Adipose tissue (tissue), 3 donors: Measurements from ENCODE around the gene MNS1. TPM values are rescaled to one million over a fixed set of nuclear protein-coding genes. Genes with fewer than 3 reads are reported as not detected.
"Not testable (repeated sequence)": the region's sequence is repeated elsewhere in the genome, so short reads cannot be mapped to it uniquely, and the experiment has no call there.

Source experiments
- H3K27ac ChIP-seq: one replicate; pipeline ENCODE4 v1.5.1; 2013; ENCODE audit warnings: low read depth, low read length
- WGBS, 3 donors: extraction: QIAGEN DNeasy Blood & Tissue Kit; methylation state at CpG; one replicate each; pipeline ENCODE4 v1.1.7; 2013; 5-methylcytosine and 5-hydroxymethylcytosine counted together
- polyA plus RNA-seq, 3 donors: library from polyadenylated mRNA; stranded (reverse); fragments of 200-250 nt; gene quantifications; one replicate each; pipeline ENCODE4 v1.2.3, GENCODE V29; 2013
- donor health status: healthy with polysubstance abuse.
- donor health status: Bipolar disorder and iron deficiency.
- donor health status: healthy.

Gene MNS1
- polyA plus RNA-seq, 3 donors = 0.85 to 5.8 (median 0.92) TPM

DNA sequence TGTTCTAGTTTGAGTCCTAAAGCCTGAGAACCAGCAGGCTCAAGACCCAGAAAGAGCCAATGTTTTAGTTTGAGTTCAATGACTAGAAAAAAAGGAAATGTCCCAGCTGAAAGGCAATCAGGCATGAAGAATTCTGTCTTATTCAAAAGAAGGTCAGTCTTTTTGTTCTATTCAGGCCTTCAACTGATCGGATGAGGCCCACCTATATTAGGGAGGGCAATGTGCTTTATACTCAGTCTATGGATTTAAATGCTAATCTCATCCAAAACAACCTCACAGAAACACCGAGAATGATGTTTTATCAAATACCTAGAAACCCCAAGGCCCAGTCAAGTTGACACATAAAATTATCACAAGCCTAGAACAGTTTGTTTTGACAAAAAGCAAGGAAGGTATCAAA lies 4.0 kb downstream of the MNS1 start:
- no peak overlapping the region for H3K27ac ChIP-seq
- WGBS, 3 donors = 93 to 98% (median 95%) methylated on average over 2 of the region's 2 CpGs

DNA sequence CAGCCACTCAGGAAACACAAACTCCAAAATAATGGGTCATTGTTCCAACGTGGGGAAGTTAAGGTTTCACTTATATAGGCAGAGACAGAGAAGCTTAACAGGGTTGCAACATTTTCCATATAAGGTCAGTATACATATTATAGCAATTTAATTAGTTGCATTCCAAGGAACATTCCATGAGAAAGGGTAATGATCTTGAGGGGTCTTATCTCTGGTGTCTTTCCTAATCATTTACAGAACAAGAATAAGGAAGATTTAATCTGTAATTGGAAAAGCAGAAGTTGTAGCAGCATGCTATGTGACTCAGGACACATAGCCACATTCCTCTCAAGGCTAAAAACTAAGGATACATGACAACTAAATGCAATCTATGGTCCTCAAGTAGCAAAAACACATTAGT lies 4.9 kb downstream of the MNS1 start:
- 23 to 43% (median 34%) methylated on average over 1 of the region's 1 CpG for WGBS, 3 donors
- no peak overlapping the region for H3K27ac ChIP-seq

- WGBS, 3 donors = 93 to 97% (median 96%) methylated on average over 2 of the region's 2 CpGs
- no peak overlapping the region for H3K27ac ChIP-seq
These were observed 5.8 kb downstream of the MNS1 start for GRCh38 chr15:56459096-56459495.

- WGBS, 3 donors = 42 to 97% (median 93%) methylated on average over 3 of the region's 3 CpGs
- no peak overlapping the region for H3K27ac ChIP-seq
These were observed 8.7 kb downstream of the MNS1 start for GRCh38 chr15:56456229-56456628.

GRCh38 chr15:56454836-56455235 lies 10.1 kb downstream of the MNS1 start:
- H3K27ac ChIP-seq = no peak overlapping the region
- 61 to 89% (median 63%) methylated on average over 1 of the region's 1 CpG for WGBS, 3 donors

DNA sequence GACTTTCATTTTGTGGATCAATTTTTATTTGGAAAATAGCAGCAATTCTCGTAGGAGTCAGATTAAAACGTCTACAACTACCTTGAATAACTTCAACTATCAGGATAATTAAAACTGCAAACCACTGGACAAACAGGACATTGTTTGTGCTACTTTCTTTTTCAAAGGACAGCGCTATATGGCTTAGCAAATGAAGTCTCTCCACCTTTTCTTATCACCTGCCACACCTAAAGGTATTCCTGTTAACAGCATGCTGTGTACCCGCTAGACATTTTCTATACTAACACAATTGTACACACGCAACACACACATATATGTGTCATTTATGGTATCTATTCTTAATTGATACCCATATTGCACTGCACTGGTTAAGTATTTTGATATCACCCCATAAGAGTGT lies 19.2 kb downstream of the MNS1 start:
- 85 to 93% (median 90%) methylated on average over 5 of the region's 5 CpGs for WGBS, 3 donors

DNA sequence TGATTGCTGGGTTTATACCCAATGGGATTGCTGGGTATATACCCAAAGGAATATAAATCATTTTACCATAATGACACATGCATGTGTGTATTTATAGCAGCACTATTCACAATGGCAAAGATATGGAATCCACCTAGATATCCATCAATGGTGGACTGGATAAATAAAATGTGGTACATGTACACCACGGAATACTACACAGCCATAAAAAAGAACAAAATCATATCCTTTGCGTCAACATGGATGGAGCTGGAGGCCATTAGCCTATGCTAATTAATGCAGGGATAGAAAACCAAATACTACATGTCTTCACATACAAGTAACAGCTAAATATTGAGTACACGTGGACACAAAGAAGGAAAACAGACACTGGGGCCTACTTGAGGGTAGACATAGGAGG lies 22.6 kb downstream of the MNS1 start:
- H3K27ac ChIP-seq = no peak overlapping the region
- WGBS, 3 donors = 96 to 100% (median 97%) methylated on average over 3 of the region's 3 CpGs

More for the DNA sequence above, 19.2 kb downstream of the MNS1 start:
- no peak overlapping the region for H3K27ac ChIP-seq

DNA sequence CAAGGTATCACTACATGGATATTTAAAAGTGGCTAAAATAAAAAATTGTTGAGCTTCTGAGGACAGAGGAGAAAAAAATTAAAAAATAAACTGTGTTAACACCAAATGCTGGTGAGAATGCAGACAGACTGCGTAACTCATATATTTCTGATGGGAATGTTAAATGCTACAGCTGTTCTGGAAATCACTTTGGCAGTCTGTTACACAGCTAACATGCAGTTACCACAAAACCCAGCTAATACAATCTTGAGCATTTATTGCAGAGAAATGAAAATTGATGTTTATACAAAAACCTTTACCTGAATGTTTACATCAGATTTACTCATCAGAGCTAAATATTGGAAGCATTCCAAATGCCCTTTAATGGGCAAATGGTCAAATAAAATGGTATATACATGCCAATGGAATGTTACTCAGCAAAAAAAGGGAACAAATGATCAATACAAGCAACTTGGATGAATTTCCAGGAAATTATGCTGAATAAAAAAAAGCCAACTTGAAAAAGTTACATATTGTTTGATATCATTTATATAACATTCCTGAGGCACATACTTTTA lies 24.6 kb downstream of the MNS1 start:
- H3K27ac ChIP-seq = no peak overlapping the region
- WGBS, 3 donors = 91 to 97% (median 97%) methylated on average over 1 of the region's 1 CpG

- no peak overlapping the region for H3K27ac ChIP-seq
- 75 to 82% (median 81%) methylated on average over 5 of the region's 5 CpGs for whole genome bisulfite sequencing, 3 donors
These were observed 32.6 kb downstream of the MNS1 start for GRCh38 chr15:56432304-56432703.

DNA sequence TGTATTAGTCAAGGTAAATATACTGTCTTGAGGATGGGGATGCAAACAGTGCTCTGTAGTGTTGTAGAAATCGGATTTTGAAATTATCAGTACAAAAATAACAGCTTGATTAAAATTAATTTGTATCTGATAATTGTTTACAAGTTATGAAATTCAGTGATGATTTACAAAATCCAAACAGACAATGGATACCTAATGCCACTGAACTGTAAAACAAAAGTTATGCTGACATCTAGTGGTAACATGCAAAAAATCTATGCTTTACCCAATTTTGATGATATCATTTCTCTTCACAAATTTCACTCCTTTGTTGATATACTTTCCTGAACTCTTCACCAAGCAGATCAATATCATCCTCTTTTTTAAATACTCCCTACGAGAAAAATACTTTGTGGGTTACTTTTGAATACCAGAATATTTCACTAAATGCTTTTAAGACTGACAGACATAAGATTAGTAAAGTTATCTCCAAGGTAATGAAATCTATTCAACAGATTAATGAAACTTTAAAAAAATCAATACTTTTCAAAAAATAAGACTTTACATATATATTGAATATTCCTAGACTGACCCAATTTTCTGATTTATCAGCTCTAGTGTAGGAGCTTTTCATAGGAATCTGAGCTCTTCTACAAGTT lies 36.0 kb downstream of the MNS1 start:
- 23 to 34% (median 32%) methylated on average over 2 of the region's 2 CpGs for WGBS, 3 donors

GRCh38 chr15:56425976-56426375 lies 39.0 kb downstream of the MNS1 start:
- H3K27ac ChIP-seq = no peak overlapping the region
- WGBS, 3 donors = 96 to 100% (median 99%) methylated on average over 1 of the region's 1 CpG

More for the DNA sequence above, 36.0 kb downstream of the MNS1 start:
- no peak overlapping the region for H3K27ac ChIP-seq

DNA sequence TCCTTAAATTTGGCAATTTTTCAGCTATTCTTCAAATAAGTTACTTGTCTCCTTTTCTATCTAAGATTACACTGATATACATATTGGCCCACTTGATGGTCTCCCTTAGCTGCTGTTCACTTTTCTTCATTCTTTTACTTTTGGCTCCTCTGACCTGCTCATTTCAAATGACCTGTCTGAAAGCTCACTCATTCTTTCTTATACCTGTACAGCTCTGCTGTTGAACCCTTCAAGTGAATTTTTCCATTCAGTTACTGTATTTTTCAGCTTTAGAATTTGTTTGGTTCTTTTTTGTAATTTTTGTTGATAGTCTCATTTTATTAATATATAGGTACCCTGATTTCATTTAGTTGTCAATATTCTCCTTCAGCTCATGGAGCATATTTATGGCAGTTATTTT lies 39.7 kb downstream of the MNS1 start:
- no peak overlapping the region for H3K27ac ChIP-seq

- WGBS, 3 donors = 90 to 93% (median 92%) methylated on average over 1 of the region's 1 CpG
- not testable (repeated sequence) for H3K27ac ChIP-seq
These were observed 51.7 kb downstream of the MNS1 start for GRCh38 chr15:56413114-56413733.

- H3K27ac ChIP-seq = no peak overlapping the region
- 73 to 83% (median 74%) methylated on average over 2 of the region's 2 CpGs for WGBS, 3 donors
These were observed 53.7 kb downstream of the MNS1 start for GRCh38 chr15:56411122-56411749.

DNA sequence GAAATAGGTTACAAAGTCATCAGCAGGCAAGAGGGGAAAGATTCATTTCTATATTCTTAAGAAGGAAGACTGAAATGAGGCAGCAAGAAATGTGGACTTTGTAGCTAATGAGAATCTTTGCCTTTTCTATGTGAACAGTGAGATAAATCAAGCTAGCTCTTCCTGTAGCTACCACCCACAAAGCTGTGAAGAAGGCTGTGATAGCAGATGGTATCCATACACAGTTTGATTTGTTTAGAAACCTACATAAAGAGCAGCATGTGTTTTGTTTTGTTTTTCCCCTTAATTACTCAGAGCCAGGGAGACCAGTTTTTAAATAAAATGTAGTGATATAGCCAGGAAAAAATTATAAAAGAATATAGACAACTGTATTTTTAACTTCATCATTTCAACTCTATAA lies 54.2 kb downstream of the MNS1 start:
- no peak overlapping the region for H3K27ac ChIP-seq

DNA sequence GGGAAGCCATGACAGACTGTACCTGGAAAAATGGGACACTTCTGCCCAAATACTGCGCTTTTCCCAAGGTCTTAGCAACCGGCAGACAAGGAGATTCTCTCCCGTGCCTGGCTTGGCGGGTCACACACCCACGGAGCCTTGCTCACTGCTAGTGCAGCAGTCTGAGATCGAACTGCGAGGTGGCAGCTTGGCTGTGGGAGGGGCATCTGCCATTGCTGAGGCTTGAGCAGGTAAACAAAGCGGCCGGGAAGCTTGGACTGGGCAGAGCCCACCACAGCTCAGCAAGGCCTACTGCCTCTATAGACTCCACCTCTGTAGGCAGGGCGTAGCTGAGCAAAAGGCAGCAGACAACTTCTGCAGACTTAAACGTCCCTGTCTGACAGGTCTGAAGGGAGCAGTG lies 65.7 kb downstream of the MNS1 start:
- 96% methylated on average over 11 of the region's 11 CpGs for WGBS, 3 donors
- H3K27ac ChIP-seq = not testable (repeated sequence)

DNA sequence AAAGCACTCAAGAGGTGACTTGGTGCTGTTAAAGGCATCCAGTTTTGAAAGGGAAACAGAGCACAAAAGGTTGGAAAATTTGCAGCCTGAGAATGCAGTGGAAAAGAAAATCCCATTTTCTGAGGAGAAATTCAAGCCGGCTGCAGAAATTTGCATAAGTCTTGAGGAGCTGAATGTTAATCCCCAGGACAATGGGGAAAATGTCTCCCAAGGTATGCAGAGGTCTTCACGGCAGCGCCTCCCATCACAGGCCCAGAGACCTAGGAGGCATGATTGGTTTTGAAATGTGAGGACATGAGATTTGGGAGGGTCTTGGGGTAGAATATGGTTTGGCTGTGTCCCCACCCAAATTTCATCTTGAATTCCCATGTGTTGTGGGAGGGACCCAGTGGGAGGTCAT lies 67.6 kb downstream of the MNS1 start:
- not testable (repeated sequence) for H3K27ac ChIP-seq
- WGBS, 3 donors = 95 to 98% (median 97%) methylated on average over 3 of the region's 3 CpGs

DNA sequence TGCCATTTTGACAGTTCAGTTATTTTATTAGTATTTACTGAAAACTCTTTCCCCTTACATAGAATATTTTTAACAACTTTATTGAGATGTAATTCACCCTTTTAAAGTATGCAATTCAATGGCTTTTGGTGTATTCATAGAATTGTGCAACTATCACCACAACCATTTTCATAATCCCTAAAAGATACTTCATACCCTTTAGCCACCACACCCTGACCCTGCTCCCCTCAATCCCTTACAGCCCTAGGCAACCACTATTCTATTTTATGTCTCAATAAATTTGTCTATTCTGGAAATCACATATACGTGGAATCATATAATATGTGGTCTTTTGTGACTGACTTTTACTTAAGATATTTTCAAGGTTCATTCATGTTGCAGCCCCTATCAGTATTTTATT lies 70.0 kb downstream of the MNS1 start:
- WGBS, 3 donors = 90 to 94% (median 93%) methylated on average over 1 of the region's 1 CpG
- no peak overlapping the region for H3K27ac ChIP-seq

DNA sequence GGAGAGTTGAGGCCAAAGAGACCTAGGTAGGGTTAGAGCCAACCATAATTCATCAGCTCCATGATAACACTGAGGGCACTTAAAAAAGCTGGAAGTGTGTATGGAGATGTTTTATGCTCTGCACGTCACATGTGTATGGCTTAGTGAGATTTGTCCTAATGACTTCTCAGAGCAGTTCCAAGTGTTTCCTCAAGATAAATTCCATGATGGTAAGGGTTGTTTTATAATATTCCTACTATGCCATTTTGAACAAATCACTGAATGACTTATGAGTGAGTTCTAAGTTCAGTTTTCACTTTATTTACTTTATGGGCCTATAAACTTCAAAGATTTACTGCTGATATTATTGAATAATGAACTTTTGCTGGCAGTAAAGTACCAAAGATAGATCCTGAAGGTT lies 71.7 kb downstream of the MNS1 start:
- no peak overlapping the region for H3K27ac ChIP-seq
- 97 to 100% (median 100%) methylated on average over 1 of the region's 1 CpG for WGBS, 3 donors
